ENCODE measurements around the gene PPIC.
A peak's percentile ranks its signal among the peaks of the same experiment; 100 is the strongest.
"Not testable (repeated sequence)": the region's sequence is repeated elsewhere in the genome, so short reads cannot be mapped to it uniquely, and the experiment has no call there.

Gene PPIC

DNA sequence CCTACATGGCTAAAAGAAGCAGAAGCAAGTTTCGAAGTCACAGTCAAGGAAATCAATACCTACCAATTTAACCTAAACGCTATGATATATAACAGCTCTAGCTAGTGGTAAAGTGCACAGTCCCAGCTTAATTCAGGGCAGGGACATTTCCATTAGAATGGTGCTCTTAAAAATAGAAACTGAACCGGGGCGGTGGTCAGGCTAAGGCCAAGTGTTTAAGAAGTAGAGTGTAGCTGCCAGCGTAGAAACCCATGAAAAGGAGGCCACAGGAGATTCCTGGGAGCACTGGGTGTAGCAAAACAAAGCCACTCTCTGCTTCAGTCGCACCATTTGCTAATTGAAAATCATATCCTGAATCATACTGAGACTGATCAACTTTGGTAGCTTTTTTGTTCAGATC, 28.8 kb downstream of the PPIC start:
- no peak for DNase-seq (ENCODE audit: low read depth)

GRCh38 chr5:123007182-123007581, 29.3 kb downstream of the PPIC start:
- no peak for DNase-seq (ENCODE audit: low read depth)

GRCh38 chr5:123001808-123002207, 34.7 kb downstream of the PPIC start:
- no peak for DNase-seq (ENCODE audit: low read depth)

GRCh38 chr5:123000731-123001130, 35.8 kb downstream of the PPIC start:
- no peak for DNase-seq (ENCODE audit: low read depth)

- DNase-seq (ENCODE audit: low read depth) = peak; percentile 8
Measured at GRCh38 chr5:122999947-123000563, 36.5 kb downstream of the PPIC start.

DNA sequence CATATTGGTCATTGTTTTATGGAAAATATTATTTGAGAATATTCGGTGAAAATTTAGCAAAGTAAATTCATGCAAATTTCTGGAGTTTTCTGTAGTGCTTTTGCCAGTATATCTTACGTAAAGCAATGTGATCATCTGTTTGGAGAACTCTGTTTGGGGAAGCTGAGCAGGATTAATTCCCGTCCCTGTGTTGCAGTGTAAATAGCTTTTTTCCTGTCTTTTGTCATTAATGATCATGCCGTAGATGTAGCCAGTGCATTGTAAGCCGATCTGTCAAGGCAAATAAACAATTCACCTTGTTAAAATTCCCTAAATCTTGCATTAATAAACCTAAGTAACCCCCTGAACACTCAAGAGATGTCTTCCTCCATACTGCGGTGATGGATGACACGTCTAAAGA, 39.2 kb downstream of the PPIC start:
- DNase-seq (ENCODE audit: low read depth) = no peak

GRCh38 chr5:122996091-122996490, 40.4 kb downstream of the PPIC start:
- no peak for DNase-seq (ENCODE audit: low read depth)

DNA sequence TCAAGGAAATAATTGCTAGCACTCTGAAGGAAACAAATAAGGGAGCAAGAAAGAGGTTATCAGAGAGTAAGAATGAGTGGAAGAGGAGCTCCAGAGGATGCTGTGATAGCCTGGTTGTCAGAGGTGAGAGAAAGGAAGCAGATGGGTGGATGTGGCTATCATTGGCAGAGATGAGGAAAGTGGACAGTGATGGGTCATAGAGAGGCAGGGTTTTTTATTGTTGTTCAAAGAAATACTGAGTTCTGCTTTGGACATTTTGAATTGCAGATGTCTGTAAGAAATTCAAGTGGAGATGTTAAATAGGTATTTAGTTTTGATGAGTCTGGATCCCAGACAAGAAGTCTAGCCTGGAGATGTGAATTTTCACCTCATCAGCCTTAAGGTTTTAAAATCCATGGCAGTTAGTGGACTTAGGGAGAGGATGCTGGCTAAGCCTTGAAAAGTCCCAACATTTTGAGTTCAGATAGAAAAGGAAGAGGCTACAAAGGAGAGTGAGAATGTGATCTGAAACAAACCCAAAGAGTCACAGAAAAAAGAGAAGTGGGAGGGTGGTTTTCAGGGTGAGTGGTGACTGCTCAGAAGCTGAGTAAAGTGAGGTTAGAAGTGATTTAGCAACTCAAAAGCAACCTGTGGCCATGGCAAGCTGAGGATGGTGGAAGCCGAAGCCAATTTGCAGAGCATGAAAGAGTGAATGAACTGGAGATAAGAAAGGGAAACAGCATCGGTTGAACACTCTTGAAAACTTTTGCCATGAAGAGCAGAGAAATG, 50.4 kb downstream of the PPIC start:
- no peak for DNase-seq (ENCODE audit: low read depth)

- no peak for DNase-seq (ENCODE audit: low read depth)
Measured at GRCh38 chr5:122985006-122985700, 51.4 kb downstream of the PPIC start.

DNA sequence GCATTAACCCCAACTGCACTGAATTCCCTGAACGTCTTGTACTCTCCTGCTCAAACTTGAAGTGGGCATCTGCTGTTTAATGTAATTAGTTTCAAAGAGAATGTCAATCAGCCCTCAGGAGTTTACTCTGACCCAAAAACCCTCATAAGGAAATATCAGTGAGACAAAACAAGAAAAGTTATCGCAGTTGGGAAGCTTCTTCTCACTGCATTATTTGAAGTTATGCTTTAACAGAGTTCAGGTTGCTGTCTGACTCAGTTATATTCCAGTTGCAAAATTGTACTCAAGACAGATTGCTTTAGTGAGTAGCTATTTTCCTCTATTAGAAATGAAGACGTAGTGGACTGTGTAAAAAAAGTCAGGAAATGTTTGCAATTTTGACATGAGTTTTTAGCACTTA, 52.1 kb downstream of the PPIC start:
- DNase-seq (ENCODE audit: low read depth) = no peak

- DNase-seq (ENCODE audit: low read depth) = no peak
Measured at GRCh38 chr5:122982376-122982775, 54.1 kb downstream of the PPIC start.

GRCh38 chr5:122981846-122982245, 54.7 kb downstream of the PPIC start:
- no peak for DNase-seq (ENCODE audit: low read depth)

DNA sequence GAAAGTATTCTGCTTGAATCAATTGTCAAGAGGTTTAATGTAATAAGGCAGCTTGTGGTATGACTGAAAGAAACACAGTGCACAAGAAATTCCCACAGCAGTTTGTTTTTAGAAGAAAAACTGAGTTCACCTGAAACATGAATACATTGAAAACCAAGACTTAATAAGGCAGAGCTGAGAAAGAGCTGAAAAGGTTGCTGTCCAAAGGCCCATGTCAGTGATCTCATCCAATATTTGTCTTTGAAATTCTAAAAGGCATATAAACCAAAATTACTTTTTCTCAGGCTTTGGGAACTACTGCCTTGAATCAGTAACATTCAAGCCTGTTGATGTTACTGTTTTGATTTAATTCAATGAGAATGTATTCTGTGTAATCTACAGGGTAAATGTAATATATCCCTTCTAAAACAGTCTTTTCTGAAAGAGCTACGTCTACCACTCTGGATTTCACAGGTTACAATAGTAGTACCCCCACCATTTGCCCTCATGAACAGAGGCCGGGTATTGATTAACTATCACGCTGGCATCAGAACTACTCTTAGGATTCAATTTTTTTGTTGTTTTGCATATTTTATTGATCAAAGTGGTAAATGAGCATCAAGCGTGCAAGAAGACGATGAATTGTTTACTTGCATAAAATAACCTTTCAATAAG, 57.8 kb downstream of the PPIC start:
- no peak for DNase-seq (ENCODE audit: low read depth)

DNA sequence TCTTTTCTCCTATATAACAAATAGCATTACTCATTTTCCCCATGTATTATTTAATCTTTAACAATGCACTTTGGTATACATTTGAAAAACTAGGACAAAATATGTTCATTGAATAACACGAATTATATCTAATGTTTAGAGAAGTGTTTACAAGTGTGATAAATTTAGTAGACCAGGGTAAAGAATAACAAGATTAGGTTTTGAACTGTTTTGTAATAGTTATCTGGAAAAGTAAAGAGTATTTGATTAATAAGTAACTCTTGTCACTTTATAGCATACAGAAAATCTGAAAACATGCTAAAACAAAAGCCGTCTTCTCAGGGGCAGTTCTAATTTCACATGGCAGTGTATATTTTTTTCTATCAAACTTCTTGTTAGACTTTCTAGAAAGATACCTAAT, 58.5 kb downstream of the PPIC start:
- no peak for DNase-seq (ENCODE audit: low read depth)

- DNase-seq (ENCODE audit: low read depth) = no peak
Measured at GRCh38 chr5:122977319-122977718, 59.2 kb downstream of the PPIC start.

DNA sequence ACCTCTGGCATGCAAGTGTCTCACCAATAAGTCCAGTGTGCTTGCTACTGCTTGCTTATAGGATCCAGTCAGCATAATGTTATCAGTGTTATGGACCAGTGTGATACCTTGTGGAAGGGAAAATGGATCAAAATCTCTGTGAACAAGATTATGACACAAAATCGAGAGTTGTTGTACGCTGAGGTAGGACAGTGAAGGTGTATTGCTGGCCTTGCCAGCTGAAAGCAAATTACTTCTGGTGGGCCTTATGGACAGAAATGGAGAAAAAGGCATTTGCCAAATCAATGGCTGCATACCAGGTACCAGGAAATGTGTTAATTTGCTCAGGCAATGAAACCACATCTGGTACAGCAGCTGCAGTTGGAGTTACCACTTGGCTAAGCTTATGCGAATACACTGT, 62.3 kb downstream of the PPIC start:
- DNase-seq (ENCODE audit: low read depth) = not testable (repeated sequence)

- not testable (repeated sequence) for DNase-seq (ENCODE audit: low read depth)
Measured at GRCh38 chr5:122973759-122974158, 62.8 kb downstream of the PPIC start.
